SK-N-SH treated with all-trans-retinoic acid at 6 μM for 48 hours (cell line): ENCODE results near the gene SLC35F3.

Experiments used
- ARNTL ChIP-seq: fragments of 450-650 bp; formaldehyde crosslinking; IDR thresholded peaks from 2 replicates; pipeline ENCODE4 v1.5.0; 2020; ENCODE audit warnings: low read depth, mild to moderate bottlenecking, moderate library complexity, borderline replicate concordance
- CREB5 ChIP-seq: fragments of 250-450 bp; sonication (Bioruptor Pico); IDR thresholded peaks from 2 replicates; pipeline ENCODE4 v1.5.1; 2020; ENCODE audit warnings: low read depth, mild to moderate bottlenecking, moderate library complexity
- CSDC2 ChIP-seq: fragments of 250-450 bp; sonication (Bioruptor Pico); IDR thresholded peaks from 2 replicates; pipeline ENCODE4 v1.5.0; 2020; ENCODE audit warnings: mild to moderate bottlenecking, moderate library complexity
- CSRNP3 ChIP-seq: fragments of 250-450 bp; sonication (Bioruptor Pico); IDR thresholded peaks from 2 replicates; pipeline ENCODE4 v1.5.1; 2021; ENCODE audit warnings: mild to moderate bottlenecking, moderate library complexity
- ISL1 ChIP-seq: fragments of 250-450 bp; sonication (Bioruptor Pico); IDR thresholded peaks from 2 replicates; pipeline ENCODE4 v2.1.2; 2022; ENCODE audit warnings: mild to moderate bottlenecking, moderate library complexity
- OSR1 ChIP-seq: fragments of 250-450 bp; sonication (Bioruptor Pico); IDR thresholded peaks from 2 replicates; pipeline ENCODE4 v1.8.0; 2022; ENCODE audit warnings: moderate library complexity, mild to moderate bottlenecking, inconsistent platforms
- PATZ1 ChIP-seq: fragments of 250-450 bp; sonication (Bioruptor Pico); IDR thresholded peaks from 2 replicates; pipeline ENCODE4 v1.8.0; 2020; ENCODE audit warnings: mild to moderate bottlenecking, moderate library complexity, borderline replicate concordance
- PPARA ChIP-seq: fragments of 250-450 bp; sonication (Bioruptor Pico); IDR thresholded peaks from 2 replicates; pipeline ENCODE4 v1.5.0; 2020; ENCODE audit warnings: mild to moderate bottlenecking, borderline replicate concordance
- SNAI2 ChIP-seq: fragments of 250-450 bp; sonication (Bioruptor Pico); IDR thresholded peaks from 2 replicates; pipeline ENCODE4 v1.5.0; 2020; ENCODE audit warnings: mild to moderate bottlenecking, moderate library complexity
- TCF4 ChIP-seq: fragments of 250-450 bp; sonication (Bioruptor Pico); IDR thresholded peaks from 2 replicates; pipeline ENCODE4 v1.8.0; 2021; ENCODE audit warnings: mild to moderate bottlenecking, moderate library complexity, borderline replicate concordance
- TOX ChIP-seq: fragments of 250-450 bp; sonication (Bioruptor Pico); IDR thresholded peaks from 2 replicates; pipeline ENCODE4 v1.8.0; 2021; ENCODE audit warnings: mild to moderate bottlenecking, moderate library complexity, borderline replicate concordance
- ZFP3 ChIP-seq: fragments of 250-450 bp; sonication (Bioruptor Pico); IDR thresholded peaks from 2 replicates; pipeline ENCODE4 v1.5.0; 2020; ENCODE audit warnings: mild to moderate bottlenecking, moderate library complexity
- ZFP30 ChIP-seq: fragments of 450-650 bp; formaldehyde crosslinking; IDR thresholded peaks from 2 replicates; pipeline ENCODE4 v1.5.0; 2022; ENCODE audit warnings: mild to moderate bottlenecking, moderate library complexity
- ZNF565 ChIP-seq: fragments of 450-650 bp; formaldehyde crosslinking; conservative IDR thresholded peaks from 2 replicates; pipeline ENCODE4 v1.5.0; 2020; ENCODE audit warnings: low read depth, mild to moderate bottlenecking, moderate library complexity

GRCh38 chr1:234107416-234108021, 203.0 kb downstream of the SLC35F3 start:
- TF ChIP-seq ZFP3 (CRISPR knock-in tag) (no peak), PATZ1 (CRISPR knock-in tag) (no peak), CSDC2 (CRISPR knock-in tag) (no peak), ISL1 (CRISPR knock-in tag) (no peak), ZFP30 (CRISPR knock-in tag) (no peak), TOX (no peak), PPARA (CRISPR knock-in tag) (no peak), TCF4 (CRISPR knock-in tag) (no peak), CREB5 (no peak), OSR1 (no peak), CSRNP3 (CRISPR knock-in tag) (no peak), ZNF565 (CRISPR knock-in tag) (no peak), SNAI2 (CRISPR knock-in tag) (no peak), ARNTL (CRISPR knock-in tag) (no peak)
